Hematopoietic multipotent progenitor cell treated with erythropoietin and hydrocortisone succinate and interleukin-3 and kit ligand, for 8 days (in vitro differentiated cells): ENCODE data around the gene TNFRSF6B.

Experiments
- DNase-seq: peaks from one replicate; pipeline ENCODE4 v3.0.0-alpha.2; 2015

Gene TNFRSF6B

GRCh38 chr20:63686492-63687321, 9.7 kb upstream of the TNFRSF6B start:
- DNase-seq: peak; percentile 51

- DNase-seq: no peak
These were observed 8.9 kb upstream of the TNFRSF6B start for GRCh38 chr20:63687419-63688178.

- no peak for DNase-seq
These were observed 8.0 kb upstream of the TNFRSF6B start for GRCh38 chr20:63688228-63689045.

GRCh38 chr20:63689046-63690002, 7.1 kb upstream of the TNFRSF6B start:
- no peak for DNase-seq

GRCh38 chr20:63690003-63690897, 6.2 kb upstream of the TNFRSF6B start:
- DNase-seq: no peak

- DNase-seq: no peak
These were observed 5.3 kb upstream of the TNFRSF6B start for GRCh38 chr20:63690898-63691710.

- DNase-seq: no peak
These were observed 4.6 kb upstream of the TNFRSF6B start for GRCh38 chr20:63691711-63692435.

- DNase-seq: no peak
These were observed 3.9 kb upstream of the TNFRSF6B start for GRCh38 chr20:63692436-63693082.

- DNase-seq: no peak
These were observed 3.2 kb upstream of the TNFRSF6B start for GRCh38 chr20:63693083-63693732.

- no peak for DNase-seq
These were observed 2.5 kb upstream of the TNFRSF6B start for GRCh38 chr20:63693733-63694583.

GRCh38 chr20:63694584-63695423, 1.6 kb upstream of the TNFRSF6B start:
- DNase-seq: no peak

- no peak for DNase-seq
These were observed 787 bp upstream of the TNFRSF6B start for GRCh38 chr20:63695424-63696305.

- peak; percentile 19 for DNase-seq
These were observed 185 bp upstream of the TNFRSF6B start for GRCh38 chr20:63696306-63696627.

- no peak for DNase-seq
These were observed 960 bp downstream of the TNFRSF6B start for GRCh38 chr20:63697357-63697867.

GRCh38 chr20:63697868-63698545, 1.6 kb downstream of the TNFRSF6B start:
- DNase-seq: no peak
